ENCODE measurements around the gene KSR2.
A peak's percentile ranks its signal among the peaks of the same experiment; 100 is the strongest.

KSR2 gene

DNA sequence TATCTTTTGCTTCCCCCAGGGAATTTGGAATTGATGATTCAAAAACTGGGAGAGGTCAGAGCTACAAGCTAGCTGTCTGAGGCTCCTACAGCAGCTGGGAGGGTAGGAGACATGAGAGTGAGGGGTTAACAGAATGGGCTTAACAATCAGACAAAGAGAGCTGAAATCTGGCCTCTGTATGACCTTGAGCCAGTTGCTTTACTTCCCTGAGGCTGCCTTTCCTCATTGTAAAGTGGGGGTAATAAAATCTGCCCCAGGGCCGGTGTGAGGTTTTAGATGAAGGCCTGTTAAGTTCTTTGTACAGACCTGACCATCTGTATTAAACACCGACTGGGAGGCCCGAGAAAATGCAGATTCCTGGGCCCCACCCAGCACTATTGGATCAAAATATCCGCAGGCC, 443.0 kb downstream of the KSR2 start:
- DNase-seq (ENCODE audit: low read depth), result no peak
- no peak for TF ChIP-seq CTCF (conservative IDR thresholded peaks at IDR 0.05; ENCODE audit: control insufficient read depth, insufficient read depth, low read depth, low read length)
- no peak overlapping the region for H3K4me3 ChIP-seq (ENCODE audit: control insufficient read depth, low read depth, low read length)

- H3K4me3 ChIP-seq (ENCODE audit: control insufficient read depth, low read depth, low read length), result no peak overlapping the region
- DNase-seq (ENCODE audit: low read depth), result no peak
- no peak for TF ChIP-seq CTCF (conservative IDR thresholded peaks at IDR 0.05; ENCODE audit: control insufficient read depth, insufficient read depth, low read depth, low read length)
Observed at GRCh38 chr12:117524806-117525205, 444.0 kb downstream of the KSR2 start.

GRCh38 chr12:117523971-117524370, 444.8 kb downstream of the KSR2 start:
- H3K4me3 ChIP-seq (ENCODE audit: control insufficient read depth, low read depth, low read length), result no peak overlapping the region
- no peak for DNase-seq (ENCODE audit: low read depth)
- no peak for TF ChIP-seq CTCF (conservative IDR thresholded peaks at IDR 0.05; ENCODE audit: control insufficient read depth, insufficient read depth, low read depth, low read length)

GRCh38 chr12:117522559-117522958, 446.2 kb downstream of the KSR2 start:
- H3K4me3 ChIP-seq (ENCODE audit: control insufficient read depth, low read depth, low read length), result no peak overlapping the region
- TF ChIP-seq CTCF (conservative IDR thresholded peaks at IDR 0.05; ENCODE audit: control insufficient read depth, insufficient read depth, low read depth, low read length), result no peak
- peak; percentile 72 for DNase-seq (ENCODE audit: low read depth)

DNA sequence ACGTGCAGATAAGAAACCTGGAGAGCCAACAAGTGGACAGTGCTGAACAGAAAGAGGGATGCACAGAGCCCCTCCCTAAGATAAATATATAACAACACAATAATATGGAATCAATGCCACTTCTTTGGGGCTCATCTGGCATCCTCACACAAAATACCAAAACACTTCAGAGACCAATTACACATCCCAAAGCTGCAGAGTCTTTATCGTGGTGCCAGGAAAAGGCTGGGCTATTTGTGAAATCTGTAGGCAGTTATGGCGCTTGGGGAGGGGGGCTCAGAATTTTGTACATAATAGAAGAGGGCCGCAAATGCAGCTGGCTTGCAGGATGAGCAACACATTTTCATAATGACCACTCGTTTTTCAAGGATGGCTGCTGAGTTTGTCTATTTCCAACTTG, 446.9 kb downstream of the KSR2 start:
- TF ChIP-seq CTCF (conservative IDR thresholded peaks at IDR 0.05; ENCODE audit: control insufficient read depth, insufficient read depth, low read depth, low read length), result no peak
- no peak overlapping the region for H3K4me3 ChIP-seq (ENCODE audit: control insufficient read depth, low read depth, low read length)
- no peak for DNase-seq (ENCODE audit: low read depth)

- DNase-seq (ENCODE audit: low read depth), result peak; percentile 68
- TF ChIP-seq CTCF (conservative IDR thresholded peaks at IDR 0.05; ENCODE audit: control insufficient read depth, insufficient read depth, low read depth, low read length), result no peak
- no peak overlapping the region for H3K4me3 ChIP-seq (ENCODE audit: control insufficient read depth, low read depth, low read length)
Observed at GRCh38 chr12:117521346-117521745, 447.4 kb downstream of the KSR2 start.

DNA sequence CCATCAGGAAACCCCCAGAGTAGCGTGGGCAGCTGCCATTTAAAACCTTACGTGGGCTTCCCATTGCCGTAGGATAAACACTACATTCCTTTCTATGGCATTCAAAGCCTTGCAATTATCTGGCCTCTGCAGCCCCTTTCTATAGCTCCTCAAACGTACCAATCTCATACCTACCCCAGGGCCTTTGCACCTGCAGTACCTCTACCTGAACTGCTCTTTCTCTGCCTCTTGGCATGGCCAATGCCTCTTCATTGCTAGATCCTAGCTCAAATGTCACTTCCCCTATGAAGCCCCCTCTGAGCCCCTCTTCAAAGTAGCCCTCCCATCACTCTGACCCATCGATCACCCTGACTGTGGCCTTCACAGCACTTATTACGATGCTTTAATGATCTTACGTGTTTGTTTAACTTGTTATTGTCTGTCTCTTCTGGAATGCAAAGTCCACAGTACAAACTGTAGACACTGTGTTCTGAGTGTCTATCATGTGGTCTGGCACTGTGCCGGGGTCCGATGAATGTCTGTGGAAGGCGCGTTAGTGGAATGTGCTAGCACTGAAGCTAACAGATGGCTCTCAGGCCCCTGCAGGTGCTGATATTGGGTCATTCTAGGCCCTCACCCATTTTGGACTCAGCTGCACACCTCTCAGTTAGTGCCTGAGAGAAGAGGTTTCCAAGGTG, 450.1 kb downstream of the KSR2 start:
- H3K4me3 ChIP-seq (ENCODE audit: control insufficient read depth, low read depth, low read length), result no peak overlapping the region
- no peak for TF ChIP-seq CTCF (conservative IDR thresholded peaks at IDR 0.05; ENCODE audit: control insufficient read depth, insufficient read depth, low read depth, low read length)
- DNase-seq (ENCODE audit: low read depth), result no peak
